Measurements from ENCODE around the gene KRTAP4-2.

The KRTAP4-2 gene

DNA sequence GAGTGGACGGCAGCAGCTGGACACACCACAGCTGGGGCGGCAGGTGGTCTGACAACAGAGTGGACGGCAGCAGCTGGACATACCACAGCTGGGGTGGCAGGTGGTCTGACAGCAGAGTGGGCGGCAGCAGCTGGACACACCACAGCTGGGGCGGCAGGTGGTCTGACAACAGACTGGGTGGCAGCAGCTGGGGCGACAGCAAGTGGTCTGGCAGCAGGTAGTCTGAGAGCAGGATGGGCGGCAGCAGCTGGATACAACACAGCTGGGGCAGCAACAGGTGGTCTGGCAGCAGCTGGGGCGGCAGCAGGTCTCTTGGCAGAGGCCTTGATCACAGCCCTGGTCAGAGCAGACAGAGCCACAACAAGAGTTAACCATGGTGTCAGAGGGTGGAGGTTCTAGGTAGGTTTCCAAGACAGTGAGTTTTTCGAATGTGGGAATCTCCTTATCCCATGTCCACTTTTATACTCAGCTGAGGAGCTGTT, 6.5 kb upstream of the KRTAP4-2 start, which contains the start of gene KRTAP4-1:
KRTAP4-1 (minus strand) TSS at position 432 of the 482 bp plus-strand sequence; CDS start at position 375, 57 bp downstream.
- no peak for TF ChIP-seq ELF4 (IDR thresholded peaks at IDR 0.05)
- no peak for TF ChIP-seq NFRKB (IDR thresholded peaks at IDR 0.05)
- no peak for TF ChIP-seq ZNF384 (IDR thresholded peaks at IDR 0.05)
- no peak for TF ChIP-seq FOXA1 (IDR thresholded peaks at IDR 0.05)
- no peak for TF ChIP-seq FOXK2 (IDR thresholded peaks at IDR 0.05)
- TF ChIP-seq ARNT (IDR thresholded peaks at IDR 0.05), result no peak
- TF ChIP-seq SUZ12 (IDR thresholded peaks at IDR 0.05), result no peak
- no peak for TF ChIP-seq HDGF (IDR thresholded peaks at IDR 0.05; ENCODE audit: borderline replicate concordance)
- TF ChIP-seq FOXM1 (IDR thresholded peaks at IDR 0.05; ENCODE audit: borderline replicate concordance), result no peak
- CTCF ChIA-PET, result no interaction called here
- DNase-seq (ENCODE audit: extremely low spot score), result no peak
- POLR2A ChIA-PET, result no interaction called here

DNA sequence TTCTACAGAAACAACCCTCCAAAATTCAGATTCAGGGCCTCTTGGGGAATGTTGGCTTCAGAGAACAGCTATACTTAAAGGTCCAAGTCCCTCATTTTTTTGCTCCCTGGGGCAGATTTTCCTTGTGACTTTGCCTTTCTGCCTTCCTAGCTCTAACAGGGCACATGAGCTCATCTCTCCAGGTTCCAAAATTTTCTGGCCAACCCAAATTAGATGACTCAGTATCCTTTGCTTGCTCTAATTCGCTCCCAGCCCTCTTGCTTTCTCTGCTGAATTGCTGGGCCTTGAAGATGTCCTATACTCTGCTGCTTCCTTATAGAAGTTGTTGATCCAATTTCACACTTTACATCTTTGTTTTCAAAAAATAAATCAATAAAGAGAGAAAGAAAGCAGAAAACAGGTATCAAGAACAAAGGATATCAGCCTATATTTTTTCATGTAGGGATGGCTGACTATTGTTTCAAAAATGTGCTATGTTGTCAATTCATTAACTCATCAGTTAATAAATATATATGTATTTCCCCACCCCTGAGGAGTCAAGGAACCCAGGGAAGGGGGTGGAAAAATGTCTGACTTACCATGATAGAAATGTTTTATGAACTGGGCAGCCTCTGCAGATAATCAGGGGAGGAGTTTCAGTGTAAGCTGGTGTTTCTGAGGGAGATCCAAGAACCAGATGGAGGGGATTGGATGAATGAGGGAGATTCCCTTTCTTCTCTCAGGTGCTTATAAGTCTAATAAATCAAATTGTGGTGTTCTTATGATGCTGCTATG, 1.0 kb upstream of the KRTAP4-2 start:
- CTCF ChIA-PET, result interaction anchor here (0.5 to 0.6 kb wide), 2 partner anchors 226 to 270 kb away, joined by 3 read pairs; no protein-coding TSS in a partner anchor
- POLR2A ChIA-PET, result no interaction called here
- DNase-seq (ENCODE audit: extremely low spot score), result no peak
- TF ChIP-seq SUZ12 (IDR thresholded peaks at IDR 0.05), result no peak
- no peak for TF ChIP-seq FOXA1 (IDR thresholded peaks at IDR 0.05)

DNA sequence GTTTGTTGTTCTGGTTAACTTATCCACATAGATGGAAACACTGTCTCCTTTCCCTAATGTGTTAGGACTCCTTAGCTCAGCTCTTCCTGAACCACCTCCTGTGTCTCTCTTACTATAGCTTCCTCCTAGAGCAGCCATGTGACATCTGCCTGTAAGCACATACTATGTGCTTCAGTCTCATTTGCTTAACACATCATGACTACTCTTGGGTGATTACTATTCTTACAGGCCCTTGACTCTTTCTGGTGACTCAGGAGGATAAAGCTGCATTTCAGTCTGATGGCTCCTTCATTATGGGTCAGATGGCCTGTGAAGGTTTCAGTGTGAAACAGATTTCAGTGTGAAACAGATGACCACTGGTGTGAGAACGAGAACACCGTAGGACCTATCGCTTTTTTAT, 320 bp upstream of the KRTAP4-2 start:
- no peak for TF ChIP-seq ZNF384 (IDR thresholded peaks at IDR 0.05)
- ChIA-PET CTCF (interaction anchor here (0.5 to 0.6 kb wide), 2 partner anchors 225 to 269 kb away, joined by 3 read pairs; no protein-coding TSS in a partner anchor), POLR2A (no interaction called here)
- no peak for DNase-seq (ENCODE audit: extremely low spot score)

DNA sequence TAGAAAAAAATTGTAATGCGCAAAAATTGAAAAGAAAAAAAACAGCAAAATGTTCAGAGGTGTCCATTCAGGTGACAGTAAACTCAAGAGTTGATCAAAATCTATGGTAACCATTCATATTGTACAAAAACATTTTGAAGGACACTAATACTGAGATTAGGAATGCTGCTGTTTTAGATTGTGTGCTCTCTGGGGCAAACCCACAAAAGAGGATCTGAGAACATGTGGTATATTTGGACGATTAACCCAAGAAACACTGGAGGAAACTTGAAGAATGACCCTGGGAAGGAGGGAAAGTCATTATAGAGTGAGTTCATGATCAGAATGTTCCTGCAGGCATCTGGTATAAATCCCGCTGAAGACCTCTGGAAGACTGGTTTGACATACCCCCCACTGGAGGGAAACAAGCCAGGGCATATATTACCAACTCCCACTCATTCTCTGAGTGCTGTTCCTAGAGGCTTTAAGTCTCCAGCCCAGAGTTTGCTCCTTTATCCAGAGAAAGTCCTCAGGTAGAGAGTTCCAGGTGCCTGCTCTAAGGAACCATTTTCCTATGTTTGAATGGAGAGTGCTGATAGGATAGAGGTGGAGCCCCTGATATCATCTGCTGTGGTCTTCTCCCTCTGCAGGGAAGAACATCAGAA, 1.2 kb downstream of the KRTAP4-2 start:
- TF ChIP-seq FOXM1 (IDR thresholded peaks at IDR 0.05; ENCODE audit: borderline replicate concordance) (no peak), HDGF (IDR thresholded peaks at IDR 0.05; ENCODE audit: borderline replicate concordance) (no peak), ZNF384 (IDR thresholded peaks at IDR 0.05) (no peak), SUZ12 (IDR thresholded peaks at IDR 0.05) (no peak), FOXK2 (IDR thresholded peaks at IDR 0.05) (no peak), FOXA1 (IDR thresholded peaks at IDR 0.05) (no peak), TARDBP (IDR thresholded peaks at IDR 0.05) (no peak), L3MBTL2 (conservative IDR thresholded peaks at IDR 0.05) (no peak), NFRKB (IDR thresholded peaks at IDR 0.05) (no peak), ARNT (IDR thresholded peaks at IDR 0.05) (no peak), LEF1 (IDR thresholded peaks at IDR 0.05; ENCODE audit: borderline replicate concordance) (no peak), BHLHE40 (IDR thresholded peaks at IDR 0.05; ENCODE audit: borderline replicate concordance) (no peak), CTBP1 (IDR thresholded peaks at IDR 0.05; ENCODE audit: borderline replicate concordance) (no peak), SP1 (IDR thresholded peaks at IDR 0.05) (no peak), ELF4 (IDR thresholded peaks at IDR 0.05) (no peak)
- TF ChIP-seq, protein P1, sequence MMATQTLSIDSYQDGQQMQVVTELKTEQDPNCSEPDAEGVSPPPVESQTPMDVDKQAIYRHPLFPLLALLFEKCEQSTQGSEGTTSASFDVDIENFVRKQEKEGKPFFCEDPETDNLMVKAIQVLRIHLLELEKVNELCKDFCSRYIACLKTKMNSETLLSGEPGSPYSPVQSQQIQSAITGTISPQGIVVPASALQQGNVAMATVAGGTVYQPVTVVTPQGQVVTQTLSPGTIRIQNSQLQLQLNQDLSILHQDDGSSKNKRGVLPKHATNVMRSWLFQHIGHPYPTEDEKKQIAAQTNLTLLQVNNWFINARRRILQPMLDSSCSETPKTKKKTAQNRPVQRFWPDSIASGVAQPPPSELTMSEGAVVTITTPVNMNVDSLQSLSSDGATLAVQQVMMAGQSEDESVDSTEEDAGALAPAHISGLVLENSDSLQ (IDR thresholded peaks at IDR 0.05), result no peak
- CTCF ChIA-PET, result no interaction called here
- DNase-seq (ENCODE audit: extremely low spot score), result no peak
- POLR2A ChIA-PET, result no interaction called here

DNA sequence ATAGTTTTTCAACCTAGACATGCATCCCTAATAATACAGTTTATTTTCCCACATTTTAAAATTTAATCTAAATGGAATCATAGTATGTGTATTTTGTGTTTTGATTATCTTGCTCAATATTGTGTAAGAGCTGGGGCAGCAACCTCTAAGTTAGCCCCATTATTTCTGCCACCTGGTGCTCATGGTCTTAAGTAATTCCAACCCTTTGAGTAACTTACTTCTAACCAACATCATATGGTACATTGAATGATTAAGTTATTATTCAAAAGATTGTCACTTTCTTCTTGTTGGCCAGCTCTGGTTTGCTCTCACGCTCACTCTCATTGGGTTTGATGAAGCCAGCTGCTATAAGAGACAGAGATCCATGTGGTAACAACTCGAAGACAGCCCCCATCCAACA, 6.1 kb downstream of the KRTAP4-2 start:
- TF ChIP-seq HDGF (IDR thresholded peaks at IDR 0.05; ENCODE audit: borderline replicate concordance), result no peak
- TF ChIP-seq CTBP1 (IDR thresholded peaks at IDR 0.05; ENCODE audit: borderline replicate concordance), result no peak
- TF ChIP-seq LEF1 (IDR thresholded peaks at IDR 0.05; ENCODE audit: borderline replicate concordance), result no peak
- no peak for TF ChIP-seq NFRKB (IDR thresholded peaks at IDR 0.05)
- no peak for TF ChIP-seq FOXA1 (IDR thresholded peaks at IDR 0.05)
- TF ChIP-seq ELF4 (IDR thresholded peaks at IDR 0.05), result no peak
- no peak for TF ChIP-seq ARNT (IDR thresholded peaks at IDR 0.05)
- no peak for TF ChIP-seq BHLHE40 (IDR thresholded peaks at IDR 0.05; ENCODE audit: borderline replicate concordance)
- TF ChIP-seq SP1 (IDR thresholded peaks at IDR 0.05), result no peak
- no peak for TF ChIP-seq SUZ12 (IDR thresholded peaks at IDR 0.05)
- TF ChIP-seq L3MBTL2 (conservative IDR thresholded peaks at IDR 0.05), result no peak
- no peak for TF ChIP-seq ZNF384 (IDR thresholded peaks at IDR 0.05)
- no peak for TF ChIP-seq FOXM1 (IDR thresholded peaks at IDR 0.05; ENCODE audit: borderline replicate concordance)
- TF ChIP-seq TARDBP (IDR thresholded peaks at IDR 0.05), result no peak
- TF ChIP-seq, protein P1 (IDR thresholded peaks at IDR 0.05), result no peak
- TF ChIP-seq FOXK2 (IDR thresholded peaks at IDR 0.05), result no peak
- POLR2A ChIA-PET, result no interaction called here
- no peak for DNase-seq (ENCODE audit: extremely low spot score)
- CTCF ChIA-PET, result no interaction called here

DNA sequence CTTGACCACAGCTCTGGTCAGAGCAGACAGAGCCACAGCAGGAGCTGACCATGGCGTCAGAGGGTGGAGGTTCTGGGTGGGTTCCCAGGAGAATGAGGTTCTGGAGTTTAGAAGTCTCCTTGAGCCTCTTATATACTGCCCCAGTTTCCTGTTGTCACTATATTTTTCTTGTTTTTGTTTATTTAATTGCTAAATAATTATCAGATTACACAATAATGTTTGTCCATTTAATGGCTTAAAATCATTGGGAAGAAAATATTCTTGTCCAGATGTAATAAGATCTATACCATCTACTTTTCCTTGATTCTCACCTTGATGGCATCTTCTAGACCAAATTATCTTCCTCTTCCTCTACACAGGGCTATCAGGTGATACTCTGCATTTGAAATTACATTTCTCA, 9.9 kb downstream of the KRTAP4-2 start, which contains the start of gene KRTAP4-3:
KRTAP4-3 (minus strand) TSS at position 101 of the 400 bp plus-strand sequence; CDS start at position 52, 49 bp downstream.
- CTCF ChIA-PET, result no interaction called here
- TF ChIP-seq ELF4 (IDR thresholded peaks at IDR 0.05) (no peak), ARNT (IDR thresholded peaks at IDR 0.05) (no peak), HDGF (IDR thresholded peaks at IDR 0.05; ENCODE audit: borderline replicate concordance) (no peak), CTBP1 (IDR thresholded peaks at IDR 0.05; ENCODE audit: borderline replicate concordance) (no peak), SUZ12 (IDR thresholded peaks at IDR 0.05) (no peak), FOXA1 (IDR thresholded peaks at IDR 0.05) (no peak)
- TF ChIP-seq, protein P1 (IDR thresholded peaks at IDR 0.05), result no peak
- POLR2A ChIA-PET, result no interaction called here
- no peak for DNase-seq (ENCODE audit: extremely low spot score)
